SK-N-SH treated with all-trans-retinoic acid at 6 μM for 48 hours (cell line): Measurements from ENCODE around the gene EPHA4.

Experiments
- ATAC-seq: fragments of 200-7000 bp; cut with Tn5 transposase; 3 replicates; pipeline ENCODE4 v1.9.1; 2020; ENCODE audit warnings: mild to moderate bottlenecking, moderate library complexity
- ARNTL ChIP-seq: fragments of 450-650 bp; formaldehyde crosslinking; IDR thresholded peaks from 2 replicates; pipeline ENCODE4 v1.5.0; 2020; ENCODE audit warnings: low read depth, mild to moderate bottlenecking, moderate library complexity, borderline replicate concordance
- CSDC2 ChIP-seq: fragments of 250-450 bp; sonication (Bioruptor Pico); IDR thresholded peaks from 2 replicates; pipeline ENCODE4 v1.5.0; 2020; ENCODE audit warnings: mild to moderate bottlenecking, moderate library complexity
- ISL1 ChIP-seq: fragments of 250-450 bp; sonication (Bioruptor Pico); IDR thresholded peaks from 2 replicates; pipeline ENCODE4 v2.1.2; 2022; ENCODE audit warnings: mild to moderate bottlenecking, moderate library complexity
- OSR1 ChIP-seq: fragments of 250-450 bp; sonication (Bioruptor Pico); IDR thresholded peaks from 2 replicates; pipeline ENCODE4 v1.8.0; 2022; ENCODE audit warnings: moderate library complexity, mild to moderate bottlenecking, inconsistent platforms
- PPARA ChIP-seq: fragments of 250-450 bp; sonication (Bioruptor Pico); IDR thresholded peaks from 2 replicates; pipeline ENCODE4 v1.5.0; 2020; ENCODE audit warnings: mild to moderate bottlenecking, borderline replicate concordance
- TCF4 ChIP-seq: fragments of 250-450 bp; sonication (Bioruptor Pico); IDR thresholded peaks from 2 replicates; pipeline ENCODE4 v1.8.0; 2021; ENCODE audit warnings: mild to moderate bottlenecking, moderate library complexity, borderline replicate concordance
- ZC3H10 ChIP-seq: fragments of 250-450 bp; sonication (Bioruptor Pico); IDR thresholded peaks from 2 replicates; pipeline ENCODE4 v1.5.1; 2021; ENCODE audit warnings: mild to moderate bottlenecking, moderate library complexity
- ZFP3 ChIP-seq: fragments of 250-450 bp; sonication (Bioruptor Pico); IDR thresholded peaks from 2 replicates; pipeline ENCODE4 v1.5.0; 2020; ENCODE audit warnings: mild to moderate bottlenecking, moderate library complexity
- ZFP30 ChIP-seq: fragments of 450-650 bp; formaldehyde crosslinking; IDR thresholded peaks from 2 replicates; pipeline ENCODE4 v1.5.0; 2022; ENCODE audit warnings: mild to moderate bottlenecking, moderate library complexity
- ZNF565 ChIP-seq: fragments of 450-650 bp; formaldehyde crosslinking; conservative IDR thresholded peaks from 2 replicates; pipeline ENCODE4 v1.5.0; 2020; ENCODE audit warnings: low read depth, mild to moderate bottlenecking, moderate library complexity
- ZNF70 ChIP-seq: fragments of 450-650 bp; formaldehyde crosslinking; IDR thresholded peaks from 2 replicates; pipeline ENCODE4 v1.5.0; 2020; ENCODE audit warnings: mild to moderate bottlenecking, moderate library complexity
- TF ChIP-seq, protein P1 (sequence below): fragments of 250-450 bp; sonication (Bioruptor Pico); IDR thresholded peaks from 2 replicates; pipeline ENCODE4 v1.8.0; 2020; ENCODE audit warnings: mild to moderate bottlenecking, moderate library complexity, borderline replicate concordance
- TF ChIP-seq, protein P2 (sequence below): fragments of 250-450 bp; sonication (Bioruptor Pico); IDR thresholded peaks from 2 replicates; pipeline ENCODE4 v1.5.1; 2020; ENCODE audit warnings: low read depth, mild to moderate bottlenecking, moderate library complexity
- TF ChIP-seq, protein P3 (sequence below): fragments of 250-450 bp; sonication (Bioruptor Pico); IDR thresholded peaks from 2 replicates; pipeline ENCODE4 v1.5.1; 2021; ENCODE audit warnings: mild to moderate bottlenecking, moderate library complexity

The EPHA4 gene

DNA sequence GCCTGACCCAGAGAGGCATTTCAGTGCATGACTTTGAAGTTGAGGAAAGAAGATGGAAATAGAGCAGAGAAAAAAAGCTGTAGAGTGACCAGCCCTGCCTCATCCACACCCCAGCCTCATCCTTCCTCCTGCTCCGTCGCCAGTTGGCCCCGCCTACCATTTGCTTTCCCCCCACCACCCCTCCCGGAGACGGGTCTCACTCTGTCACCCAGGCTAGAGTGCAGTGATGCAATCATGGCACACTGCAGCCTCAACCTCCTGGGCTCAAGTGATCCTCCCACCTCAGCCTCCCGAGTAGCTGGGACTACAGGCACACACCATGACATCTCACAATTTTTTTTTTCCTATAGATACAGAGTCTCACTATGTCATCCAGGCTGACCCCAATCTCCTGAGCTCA is 200.8 kb downstream of the EPHA4 start (continued):
- TF ChIP-seq, protein P1, sequence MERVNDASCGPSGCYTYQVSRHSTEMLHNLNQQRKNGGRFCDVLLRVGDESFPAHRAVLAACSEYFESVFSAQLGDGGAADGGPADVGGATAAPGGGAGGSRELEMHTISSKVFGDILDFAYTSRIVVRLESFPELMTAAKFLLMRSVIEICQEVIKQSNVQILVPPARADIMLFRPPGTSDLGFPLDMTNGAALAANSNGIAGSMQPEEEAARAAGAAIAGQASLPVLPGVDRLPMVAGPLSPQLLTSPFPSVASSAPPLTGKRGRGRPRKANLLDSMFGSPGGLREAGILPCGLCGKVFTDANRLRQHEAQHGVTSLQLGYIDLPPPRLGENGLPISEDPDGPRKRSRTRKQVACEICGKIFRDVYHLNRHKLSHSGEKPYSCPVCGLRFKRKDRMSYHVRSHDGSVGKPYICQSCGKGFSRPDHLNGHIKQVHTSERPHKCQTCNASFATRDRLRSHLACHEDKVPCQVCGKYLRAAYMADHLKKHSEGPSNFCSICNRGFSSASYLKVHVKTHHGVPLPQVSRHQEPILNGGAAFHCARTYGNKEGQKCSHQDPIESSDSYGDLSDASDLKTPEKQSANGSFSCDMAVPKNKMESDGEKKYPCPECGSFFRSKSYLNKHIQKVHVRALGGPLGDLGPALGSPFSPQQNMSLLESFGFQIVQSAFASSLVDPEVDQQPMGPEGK (CRISPR knock-in tag) = no peak
- no peak for TF ChIP-seq TCF4 (CRISPR knock-in tag)
- TF ChIP-seq CSDC2 (CRISPR knock-in tag) = no peak
- TF ChIP-seq, all 23 proteins: peak for 0

DNA sequence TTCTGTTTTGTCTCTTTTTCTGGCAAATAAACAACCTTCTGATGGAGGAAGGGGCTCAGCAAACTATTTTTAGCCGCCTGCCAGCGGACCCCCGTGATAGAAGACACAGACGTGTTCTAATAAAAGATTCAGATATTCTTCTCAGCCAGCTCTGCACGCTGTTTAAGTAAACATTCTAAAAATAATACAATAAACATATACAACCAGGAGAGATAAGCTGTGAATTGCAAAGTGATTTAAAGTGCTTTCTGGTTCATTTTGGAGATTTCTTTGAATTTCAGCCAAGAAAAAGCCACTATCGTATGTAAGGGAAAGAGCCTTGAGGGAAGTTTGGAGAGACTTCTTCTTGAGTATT is 201.3 kb downstream of the EPHA4 start:
- ATAC-seq = no peak
- no peak for TF ChIP-seq ARNTL
- TF ChIP-seq, protein P1 (CRISPR knock-in tag) = no peak
- no peak for TF ChIP-seq ZFP3 (CRISPR knock-in tag)
- TF ChIP-seq ZNF565 (CRISPR knock-in tag) = no peak
- no peak for TF ChIP-seq ZC3H10
- TF ChIP-seq ISL1 (CRISPR knock-in tag) = no peak
- TF ChIP-seq, all 23 proteins: peak for 0

DNA sequence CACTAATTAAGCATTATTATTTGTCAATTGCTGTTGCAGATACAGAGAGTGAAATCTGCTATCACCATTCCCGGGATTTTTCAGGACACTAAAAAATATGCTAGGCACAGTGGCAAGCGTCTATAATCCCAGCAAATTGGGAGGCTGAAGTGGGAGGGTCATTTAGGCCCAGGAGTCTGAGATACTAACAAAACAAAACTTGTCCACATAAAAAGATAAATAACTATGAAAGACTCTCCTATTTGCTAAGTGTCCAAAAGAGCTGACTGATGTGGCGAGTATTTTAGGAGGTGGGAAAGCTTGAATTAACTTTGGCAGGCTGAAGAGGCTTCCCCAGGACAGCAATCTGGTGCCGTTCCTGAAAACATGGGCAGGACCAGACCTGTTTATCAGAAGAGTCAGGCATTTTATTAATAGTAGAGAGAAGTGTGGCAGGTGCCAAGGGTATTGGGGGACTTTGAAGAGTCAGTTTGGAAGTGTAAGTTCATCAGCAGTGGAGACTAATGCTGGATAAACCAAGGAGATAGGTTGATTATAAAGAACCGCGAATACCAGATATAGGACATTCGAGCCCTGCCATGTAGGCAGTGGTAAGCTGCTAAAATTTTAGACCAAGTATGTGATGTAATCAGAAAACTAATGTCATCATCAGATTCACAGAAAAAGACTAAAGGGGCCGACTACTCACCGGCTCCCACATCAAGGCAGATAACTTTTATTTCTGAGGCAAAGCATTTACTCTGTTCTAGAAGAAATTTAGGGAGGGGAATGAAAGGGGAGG is 201.8 kb downstream of the EPHA4 start:
- no peak for ATAC-seq
- TF ChIP-seq PPARA (CRISPR knock-in tag) (no peak), ZNF565 (CRISPR knock-in tag) (no peak), OSR1 (CRISPR knock-in tag) (no peak), ISL1 (CRISPR knock-in tag) (no peak), ZFP3 (CRISPR knock-in tag) (no peak), ZNF70 (CRISPR knock-in tag) (no peak), ZFP30 (CRISPR knock-in tag) (no peak), TCF4 (CRISPR knock-in tag) (no peak)
- TF ChIP-seq, protein P2, sequence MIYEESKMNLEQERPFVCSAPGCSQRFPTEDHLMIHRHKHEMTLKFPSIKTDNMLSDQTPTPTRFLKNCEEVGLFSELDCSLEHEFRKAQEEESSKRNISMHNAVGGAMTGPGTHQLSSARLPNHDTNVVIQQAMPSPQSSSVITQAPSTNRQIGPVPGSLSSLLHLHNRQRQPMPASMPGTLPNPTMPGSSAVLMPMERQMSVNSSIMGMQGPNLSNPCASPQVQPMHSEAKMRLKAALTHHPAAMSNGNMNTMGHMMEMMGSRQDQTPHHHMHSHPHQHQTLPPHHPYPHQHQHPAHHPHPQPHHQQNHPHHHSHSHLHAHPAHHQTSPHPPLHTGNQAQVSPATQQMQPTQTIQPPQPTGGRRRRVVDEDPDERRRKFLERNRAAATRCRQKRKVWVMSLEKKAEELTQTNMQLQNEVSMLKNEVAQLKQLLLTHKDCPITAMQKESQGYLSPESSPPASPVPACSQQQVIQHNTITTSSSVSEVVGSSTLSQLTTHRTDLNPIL (CRISPR knock-in tag) = no peak
- TF ChIP-seq, protein P3, sequence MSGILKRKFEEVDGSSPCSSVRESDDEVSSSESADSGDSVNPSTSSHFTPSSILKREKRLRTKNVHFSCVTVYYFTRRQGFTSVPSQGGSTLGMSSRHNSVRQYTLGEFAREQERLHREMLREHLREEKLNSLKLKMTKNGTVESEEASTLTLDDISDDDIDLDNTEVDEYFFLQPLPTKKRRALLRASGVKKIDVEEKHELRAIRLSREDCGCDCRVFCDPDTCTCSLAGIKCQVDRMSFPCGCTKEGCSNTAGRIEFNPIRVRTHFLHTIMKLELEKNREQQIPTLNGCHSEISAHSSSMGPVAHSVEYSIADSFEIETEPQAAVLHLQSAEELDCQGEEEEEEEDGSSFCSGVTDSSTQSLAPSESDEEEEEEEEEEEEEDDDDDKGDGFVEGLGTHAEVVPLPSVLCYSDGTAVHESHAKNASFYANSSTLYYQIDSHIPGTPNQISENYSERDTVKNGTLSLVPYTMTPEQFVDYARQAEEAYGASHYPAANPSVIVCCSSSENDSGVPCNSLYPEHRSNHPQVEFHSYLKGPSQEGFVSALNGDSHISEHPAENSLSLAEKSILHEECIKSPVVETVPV = no peak
- TF ChIP-seq, all 23 proteins: peak for 0
